Suprapubic skin (tissue), 3 donors: ENCODE data around the gene SPAG16.

ENCODE experiments used
- EP300 ChIP-seq: sonication (generic); formaldehyde crosslinking; IDR thresholded peaks from one replicate; pipeline ENCODE4 v1.6.1; 2017; ENCODE audit warnings: antibody characterized with exemption
- TF ChIP-seq, protein P1 (sequence below), 2 donors: fragments of 200-600 bp in 1 of 2; fragments of 450-650 bp in 1 of 2; sonication (generic) in 1 of 2; IDR thresholded peaks; one replicate each; pipeline ENCODE4 v1.5.1; 2016 to 2019; ENCODE audit warnings: antibody characterized with exemption in 2 of 2, mild to moderate bottlenecking in 1 of 2, moderate library complexity in 1 of 2

DNA sequence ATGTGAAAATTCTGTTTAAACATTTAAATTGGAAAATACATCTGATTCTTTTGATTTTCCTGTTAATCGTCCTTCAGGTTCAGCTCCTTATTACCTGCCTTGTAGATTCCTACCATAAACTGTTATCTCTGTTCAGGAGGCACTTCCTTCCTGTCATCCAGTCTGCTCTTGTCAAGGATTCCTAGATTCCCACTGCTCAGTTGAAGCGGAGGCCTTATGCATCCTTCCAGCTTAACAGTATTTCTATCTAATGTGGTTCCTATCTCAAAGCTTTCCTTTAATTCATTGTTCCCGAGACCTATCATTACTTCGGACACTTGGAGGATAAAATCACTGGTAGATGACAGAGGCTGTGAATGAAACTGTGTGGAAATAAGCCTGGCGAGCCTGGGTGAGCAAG is 12.0 kb downstream of the SPAG16 start:
- TF ChIP-seq EP300: no peak
- TF ChIP-seq, protein P1, sequence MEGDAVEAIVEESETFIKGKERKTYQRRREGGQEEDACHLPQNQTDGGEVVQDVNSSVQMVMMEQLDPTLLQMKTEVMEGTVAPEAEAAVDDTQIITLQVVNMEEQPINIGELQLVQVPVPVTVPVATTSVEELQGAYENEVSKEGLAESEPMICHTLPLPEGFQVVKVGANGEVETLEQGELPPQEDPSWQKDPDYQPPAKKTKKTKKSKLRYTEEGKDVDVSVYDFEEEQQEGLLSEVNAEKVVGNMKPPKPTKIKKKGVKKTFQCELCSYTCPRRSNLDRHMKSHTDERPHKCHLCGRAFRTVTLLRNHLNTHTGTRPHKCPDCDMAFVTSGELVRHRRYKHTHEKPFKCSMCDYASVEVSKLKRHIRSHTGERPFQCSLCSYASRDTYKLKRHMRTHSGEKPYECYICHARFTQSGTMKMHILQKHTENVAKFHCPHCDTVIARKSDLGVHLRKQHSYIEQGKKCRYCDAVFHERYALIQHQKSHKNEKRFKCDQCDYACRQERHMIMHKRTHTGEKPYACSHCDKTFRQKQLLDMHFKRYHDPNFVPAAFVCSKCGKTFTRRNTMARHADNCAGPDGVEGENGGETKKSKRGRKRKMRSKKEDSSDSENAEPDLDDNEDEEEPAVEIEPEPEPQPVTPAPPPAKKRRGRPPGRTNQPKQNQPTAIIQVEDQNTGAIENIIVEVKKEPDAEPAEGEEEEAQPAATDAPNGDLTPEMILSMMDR (IDR thresholded peaks at IDR 0.05): no peak
